ENCODE measurements around the gene GLRX5.
A peak's percentile ranks its signal among the peaks of the same experiment; 100 is the strongest.
"Not testable (repeated sequence)": the region's sequence is repeated elsewhere in the genome, so short reads cannot be mapped to it uniquely, and the experiment has no call there.

GLRX5 gene

DNA sequence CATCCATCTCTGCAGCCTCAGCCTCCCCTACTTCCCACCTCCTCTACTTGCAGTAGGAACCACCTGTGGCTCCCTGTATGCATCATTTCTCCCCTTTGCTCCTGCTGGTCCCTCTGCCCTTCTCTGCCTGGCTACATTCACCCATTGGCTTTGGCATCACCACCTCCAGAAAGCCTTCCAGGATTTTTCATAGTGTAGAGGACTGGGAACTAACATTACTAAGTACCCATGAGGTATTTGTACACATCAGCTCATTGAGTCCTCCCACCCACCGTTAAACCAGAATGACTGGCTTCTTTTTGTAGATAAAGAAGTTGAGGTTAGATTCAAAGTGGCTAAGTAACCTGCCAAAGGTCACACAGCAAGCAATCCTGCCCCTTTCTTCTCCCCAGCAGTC, 35.5 kb upstream of the GLRX5 start:
- DNase-seq (ENCODE audit: low read depth): no peak

DNA sequence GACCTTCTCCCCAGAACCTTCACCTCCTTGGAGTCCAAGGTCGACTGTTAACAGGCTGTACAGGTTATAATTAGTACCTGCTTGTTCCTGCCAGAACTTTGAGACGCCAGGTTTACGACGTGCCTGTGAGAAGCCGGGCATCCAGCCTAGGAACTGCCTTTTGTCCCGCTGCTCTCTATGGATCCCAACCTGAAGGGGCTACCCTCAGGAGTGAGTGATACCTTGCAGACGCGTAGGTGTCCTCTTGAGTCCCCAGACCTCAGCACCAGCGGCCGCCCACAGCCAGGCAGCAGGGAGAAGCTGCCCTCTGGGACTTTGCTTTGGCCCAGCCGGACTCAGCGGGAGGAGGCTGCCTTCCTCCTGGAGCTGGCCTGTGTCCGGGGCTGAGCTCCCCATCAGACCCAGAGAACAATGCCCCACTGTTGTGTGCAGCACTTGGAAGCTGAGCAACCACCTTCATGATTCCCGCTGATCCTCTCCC, 34.6 kb upstream of the GLRX5 start:
- DNase-seq (ENCODE audit: low read depth): no peak

DNA sequence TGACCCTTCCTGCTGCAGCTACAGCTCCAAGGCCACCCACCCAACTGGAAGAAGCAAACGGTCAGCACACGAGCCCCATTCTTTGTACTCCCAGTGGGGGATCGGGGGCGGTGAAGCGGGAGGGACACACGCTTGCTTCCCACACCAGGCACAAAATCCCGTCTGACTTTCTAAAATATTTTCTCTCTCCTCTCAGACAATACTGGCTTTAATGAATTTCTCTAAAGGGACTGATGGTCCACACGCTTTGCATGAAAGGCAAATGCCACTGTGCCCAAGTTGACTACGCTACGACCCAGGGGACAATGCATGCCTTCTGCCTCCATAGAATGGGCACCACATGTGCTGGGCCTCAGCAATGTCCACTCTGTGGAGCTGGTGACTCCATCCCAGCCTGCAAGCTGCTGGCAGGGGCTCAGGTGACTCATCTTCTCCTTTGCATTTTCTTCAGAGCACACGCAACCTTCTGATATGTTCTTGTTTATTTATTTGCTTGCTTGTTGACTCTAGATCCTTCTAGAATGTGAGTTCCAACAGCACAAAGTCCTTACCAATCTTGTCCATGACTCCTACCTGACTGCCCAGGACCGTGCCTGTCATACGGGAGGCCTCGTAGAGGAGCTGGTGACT, 34.0 kb upstream of the GLRX5 start:
- peak; percentile 88 for DNase-seq (ENCODE audit: low read depth)

GRCh38 chr14:95502381-95502950, 32.4 kb upstream of the GLRX5 start:
- no peak for DNase-seq (ENCODE audit: low read depth)

- DNase-seq (ENCODE audit: low read depth): no peak
Measured at GRCh38 chr14:95503365-95504134, 31.3 kb upstream of the GLRX5 start.

GRCh38 chr14:95504135-95505029, 30.5 kb upstream of the GLRX5 start:
- peak; percentile 63 for DNase-seq (ENCODE audit: low read depth)

GRCh38 chr14:95505030-95505589, 29.7 kb upstream of the GLRX5 start:
- no peak for DNase-seq (ENCODE audit: low read depth)

- peak; percentile 97 for DNase-seq (ENCODE audit: low read depth)
Measured at GRCh38 chr14:95507174-95507573, 27.7 kb upstream of the GLRX5 start.

DNA sequence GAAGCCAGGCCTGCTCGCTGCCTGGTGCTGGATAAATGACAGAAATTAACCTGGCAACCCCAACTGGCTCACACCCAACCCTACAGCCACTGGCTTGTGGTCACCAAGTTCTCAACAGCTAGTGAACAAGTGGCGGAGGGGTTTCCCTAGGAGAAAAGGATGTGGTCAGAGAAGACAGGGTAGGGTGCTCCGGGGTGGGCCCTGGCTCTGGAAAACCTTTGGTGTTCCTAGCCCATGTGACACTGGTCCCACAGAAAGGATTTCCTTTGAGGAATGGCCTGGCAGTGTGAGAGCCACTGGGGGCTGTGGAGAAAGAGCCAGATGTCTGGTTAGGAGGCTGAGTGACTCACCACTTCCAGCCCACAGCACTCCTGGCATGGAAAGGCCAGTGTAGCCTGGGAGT, 27.1 kb upstream of the GLRX5 start:
- DNase-seq (ENCODE audit: low read depth): peak; percentile 73

GRCh38 chr14:95508377-95508776, 26.5 kb upstream of the GLRX5 start:
- DNase-seq (ENCODE audit: low read depth): no peak

DNA sequence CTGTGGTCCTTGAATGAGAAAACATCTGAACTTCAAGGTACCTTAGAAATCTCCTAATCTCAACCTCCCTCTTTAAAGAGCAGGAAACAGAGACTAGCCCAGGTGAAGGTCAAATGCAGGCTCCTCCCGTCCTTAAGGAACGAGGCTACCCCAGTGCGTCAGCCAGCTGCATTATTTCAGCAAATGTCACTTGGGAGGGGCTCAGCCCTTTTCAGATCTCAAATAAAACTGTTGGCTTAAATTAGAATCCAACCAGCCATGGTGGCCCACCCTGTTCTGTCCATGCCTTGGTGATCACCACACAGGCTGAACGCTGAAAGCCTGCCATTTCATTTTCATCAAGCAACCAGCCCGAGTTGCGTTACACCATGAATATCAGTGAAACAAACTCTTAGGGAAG, 25.4 kb upstream of the GLRX5 start:
- no peak for DNase-seq (ENCODE audit: low read depth)

DNA sequence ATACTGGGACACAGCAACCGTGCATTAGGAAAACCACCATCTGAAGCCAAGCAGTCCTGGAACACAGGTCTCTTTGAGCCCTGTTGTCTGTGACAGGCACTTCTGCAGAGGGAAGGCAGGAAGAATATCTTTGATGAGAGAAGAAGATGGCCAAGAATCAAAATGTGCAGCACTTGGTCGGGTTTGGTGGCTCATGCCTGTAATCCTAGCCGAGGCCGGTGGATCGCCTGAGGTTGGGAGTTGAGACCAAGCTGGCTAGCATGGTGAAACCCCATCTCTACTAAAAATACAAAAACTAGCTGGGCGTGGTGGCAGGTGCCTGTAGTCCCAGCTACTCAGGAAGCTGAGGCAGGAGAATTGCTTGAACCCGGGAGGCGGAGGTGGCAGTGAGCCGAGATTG, 24.5 kb upstream of the GLRX5 start:
- DNase-seq (ENCODE audit: low read depth): not testable (repeated sequence)

- DNase-seq (ENCODE audit: low read depth): no peak
Measured at GRCh38 chr14:95510804-95511203, 24.0 kb upstream of the GLRX5 start.

DNA sequence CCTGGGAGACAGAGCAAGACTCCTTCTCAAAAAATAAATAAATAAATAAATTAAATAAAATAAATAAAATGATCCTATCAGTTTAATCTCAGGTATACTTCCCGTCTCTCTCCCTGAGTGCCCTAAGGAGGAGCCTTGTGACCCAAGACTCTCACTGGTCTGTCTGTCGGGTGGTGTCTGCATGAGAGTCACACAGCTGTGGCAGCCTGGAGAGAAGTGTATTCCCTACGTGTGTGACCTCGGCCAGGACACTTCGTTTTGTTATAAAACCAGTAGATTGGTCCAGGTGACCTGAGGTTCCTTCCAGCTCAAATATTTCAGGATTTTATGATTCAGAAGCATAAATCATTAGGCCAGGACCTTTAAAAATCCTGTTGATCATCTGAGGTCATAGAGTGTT, 23.2 kb upstream of the GLRX5 start:
- no peak for DNase-seq (ENCODE audit: low read depth)

GRCh38 chr14:95513291-95513690, 21.6 kb upstream of the GLRX5 start:
- DNase-seq (ENCODE audit: low read depth): no peak

DNA sequence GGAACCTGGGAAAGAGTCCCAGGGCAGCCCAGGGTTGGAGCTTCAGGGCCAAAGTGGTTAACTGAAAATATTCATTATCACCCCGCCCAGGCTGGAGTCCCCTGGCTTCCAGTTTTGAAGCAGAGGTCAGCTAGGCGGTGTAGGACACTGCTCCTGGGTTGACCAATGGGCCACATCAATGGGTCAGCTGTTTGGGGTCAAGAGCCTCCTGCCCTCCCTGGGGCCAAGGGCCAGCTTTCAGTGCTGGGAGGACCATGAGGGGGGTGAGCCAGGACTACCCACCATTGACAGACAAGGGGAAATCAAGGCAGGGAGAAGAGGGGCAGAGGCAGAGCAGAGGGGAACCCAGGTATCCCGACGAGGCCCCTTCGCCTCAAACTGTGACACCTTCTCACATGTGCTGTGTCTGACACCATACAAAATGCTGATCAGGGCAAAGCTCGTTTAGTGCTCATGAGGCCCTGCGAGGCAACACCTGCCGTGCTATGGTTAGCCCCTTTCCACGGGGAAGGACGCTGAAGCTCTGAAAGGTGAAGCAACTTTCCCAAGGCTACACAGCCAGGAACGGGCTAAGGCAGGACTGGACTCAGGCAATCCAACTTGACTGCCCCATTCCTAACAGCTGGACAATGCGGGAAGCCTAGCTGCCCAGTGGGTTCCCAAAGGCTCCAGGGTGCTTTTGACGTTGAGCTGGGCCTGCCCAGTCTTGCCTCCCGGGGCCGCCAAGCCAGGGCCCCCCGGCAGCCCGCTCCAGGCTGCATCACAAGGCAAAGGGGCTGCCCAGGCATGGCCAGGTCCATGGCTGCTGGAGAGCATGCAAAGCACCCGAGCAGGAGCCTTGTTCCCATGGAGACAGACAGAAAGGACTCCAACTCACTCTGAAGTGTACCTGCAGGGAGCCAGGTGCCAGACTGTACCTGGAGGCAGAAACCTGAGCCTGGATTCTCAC, 20.4 kb upstream of the GLRX5 start:
- no peak for DNase-seq (ENCODE audit: low read depth)

DNA sequence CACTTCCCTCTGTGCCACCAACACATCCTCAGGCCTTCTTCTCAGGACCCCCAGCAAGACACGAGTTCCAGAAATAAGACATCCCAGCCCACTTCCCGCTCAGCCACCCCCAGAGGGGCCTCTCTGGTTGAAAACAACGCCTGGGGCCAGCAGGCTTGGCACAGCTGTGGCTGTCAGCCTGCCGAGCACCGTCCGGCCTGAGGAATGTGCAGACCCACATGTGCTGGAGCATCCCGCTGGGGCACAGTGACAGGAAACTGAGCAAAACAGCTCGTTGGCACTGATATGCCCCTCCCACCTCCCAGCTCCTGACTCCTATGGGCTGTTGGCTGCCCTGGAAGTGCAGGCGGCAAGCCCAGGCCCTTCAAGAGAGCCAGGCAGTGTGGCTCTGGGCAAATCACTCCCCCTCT, 19.8 kb upstream of the GLRX5 start:
- DNase-seq (ENCODE audit: low read depth): no peak

DNA sequence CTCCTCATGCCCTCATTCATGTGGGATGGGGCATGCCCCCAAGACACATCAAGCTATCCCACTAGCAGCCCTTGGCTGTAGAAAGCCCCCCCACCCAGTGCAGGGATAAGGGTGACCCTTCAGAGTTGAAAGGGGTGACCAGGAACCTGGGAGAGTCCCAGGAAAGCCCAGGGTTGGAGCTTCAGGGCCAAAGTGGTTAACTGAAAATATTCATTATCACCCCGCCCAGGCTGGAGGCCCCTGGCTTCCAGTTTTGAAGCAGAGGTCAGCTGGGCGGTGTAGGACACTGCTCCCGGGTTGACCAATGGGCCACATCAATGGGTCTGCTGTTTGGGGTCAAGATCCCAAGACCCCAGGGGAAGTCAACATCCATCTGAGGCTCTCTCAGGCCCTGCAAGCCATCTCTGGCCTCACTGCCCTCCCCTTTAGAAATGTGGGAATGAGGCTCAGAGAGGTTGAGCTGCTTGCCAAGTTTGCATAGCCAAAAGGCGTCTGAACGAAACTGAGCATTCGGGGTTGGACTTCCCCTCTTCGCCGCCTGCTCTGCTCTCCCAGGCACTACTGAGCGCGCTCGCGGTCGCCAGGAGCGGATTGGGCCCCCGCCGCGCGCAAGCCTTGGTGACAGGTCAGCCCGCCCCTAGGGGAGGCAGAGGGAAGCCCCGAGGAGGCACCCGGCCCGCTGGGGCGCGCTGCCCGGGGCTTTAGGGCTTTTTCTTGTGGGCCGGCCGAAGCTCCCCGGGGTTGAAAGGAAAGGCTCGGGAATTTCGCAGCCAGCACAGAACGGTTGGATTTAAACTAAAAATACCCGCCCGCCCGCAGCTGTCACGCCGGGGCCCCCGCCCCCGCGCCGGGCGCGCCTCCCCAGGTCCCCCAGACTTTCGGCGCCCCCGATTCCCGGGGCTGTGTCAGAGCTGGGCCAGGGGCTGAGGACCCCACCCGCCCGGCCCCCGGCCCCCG, 19.0 kb upstream of the GLRX5 start:
- no peak for DNase-seq (ENCODE audit: low read depth)

DNA sequence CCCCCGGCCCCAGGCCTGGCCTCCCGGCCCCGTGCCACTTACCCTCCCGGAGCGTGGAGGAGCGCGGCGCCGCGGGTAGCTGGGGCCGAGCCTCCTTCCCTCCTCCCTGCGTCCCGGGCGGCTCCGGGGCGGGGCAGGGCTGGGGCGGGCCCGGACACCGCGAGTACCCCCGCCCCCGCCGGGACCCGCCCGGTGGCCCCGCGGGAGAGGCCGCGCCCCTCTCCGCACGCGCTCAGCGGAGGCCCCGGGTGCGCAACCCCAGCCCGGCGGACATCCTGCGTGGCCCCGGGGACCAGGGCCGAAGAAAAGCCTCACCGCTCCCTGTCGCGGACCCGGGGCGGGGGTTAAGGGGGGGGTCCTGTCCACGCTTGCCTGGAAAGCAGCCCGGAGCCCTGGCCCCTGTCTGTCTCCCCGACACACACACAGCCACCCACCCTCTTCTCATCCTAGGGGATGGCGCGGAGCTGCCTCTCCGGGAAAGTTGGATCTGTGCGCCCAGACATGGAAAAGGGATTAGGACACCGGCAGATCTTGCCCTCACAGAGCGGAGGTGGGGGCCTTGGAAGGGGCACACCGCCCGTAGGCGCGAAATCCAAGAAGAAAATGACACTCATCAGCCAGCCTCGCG, 18.2 kb upstream of the GLRX5 start, which contains the start of gene SYNE3:
TSS of gene SYNE3 (minus strand) at position 97 of the 628 bp plus-strand sequence. CDS start 40,829 bp downstream, outside the sequence.
- no peak for DNase-seq (ENCODE audit: low read depth)
